ENCODE results near the gene CD247.
"Not testable (repeated sequence)": the region's sequence is repeated elsewhere in the genome, so short reads cannot be mapped to it uniquely, and the experiment has no call there.

CD247 gene

GRCh38 chr1:167518331-167518700, at the start of gene CD247:
Gene CD247, minus strand, starts transcription at chr1:167518529. Its CDS starts 64 bp downstream, at chr1:167518465.
- no peak for DNase-seq (ENCODE audit: low spot score)

GRCh38 chr1:167567663-167568062, 49.3 kb upstream of the CD247 start:
- no peak for DNase-seq (ENCODE audit: low spot score)

DNA sequence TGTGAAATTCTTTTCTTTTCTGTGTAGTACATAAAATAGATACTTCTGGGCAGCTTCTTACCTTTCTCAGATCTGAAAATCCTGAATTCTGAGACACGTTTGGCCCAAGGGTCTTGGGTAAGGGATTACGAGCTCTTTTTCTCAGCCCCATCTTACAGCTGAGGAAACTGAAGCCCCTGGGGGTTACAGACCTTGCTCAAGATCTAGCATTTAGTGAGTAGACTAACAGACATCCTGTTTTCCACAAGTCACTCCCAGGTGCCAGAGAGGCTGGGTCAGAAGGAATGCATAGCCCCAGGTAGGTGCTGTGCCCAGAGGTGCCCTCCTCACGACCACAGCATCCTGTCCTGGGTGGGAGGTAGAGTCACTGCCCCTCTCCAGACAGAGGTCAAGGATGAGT, 48.4 kb upstream of the CD247 start:
- no peak for DNase-seq (ENCODE audit: low spot score)

- DNase-seq (ENCODE audit: low spot score): no peak
These were observed 47.6 kb upstream of the CD247 start for GRCh38 chr1:167565922-167566321.

DNA sequence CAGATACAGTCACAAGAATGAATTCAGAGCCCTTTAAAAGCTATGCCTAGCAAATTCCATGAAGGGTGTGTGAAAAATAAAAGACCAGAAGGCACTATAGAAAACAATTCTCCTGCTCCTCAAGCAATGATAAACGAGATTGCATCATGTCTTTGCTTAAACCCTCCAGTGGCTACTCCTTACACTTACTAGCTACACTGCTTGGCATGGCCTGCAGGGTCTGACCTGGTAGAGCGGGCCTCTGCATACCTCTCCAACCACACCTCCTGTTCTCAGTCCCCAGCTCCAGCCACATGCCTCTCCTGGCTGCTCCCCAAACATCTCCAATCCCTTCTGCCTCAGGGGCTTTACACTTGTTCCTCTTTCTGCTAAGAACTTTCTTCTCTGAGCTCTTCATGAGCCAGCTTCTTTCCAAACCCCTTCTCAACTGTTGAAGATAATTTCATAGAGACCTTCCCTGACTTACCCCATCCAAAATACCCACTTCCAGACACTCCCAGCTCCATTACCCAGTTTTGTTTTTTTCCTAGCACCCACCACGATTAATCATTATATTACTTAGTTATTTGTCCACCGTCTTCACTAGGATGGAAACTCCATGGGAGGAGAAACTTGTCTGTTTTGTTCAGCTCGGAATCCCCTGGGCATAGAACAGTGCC, 46.4 kb upstream of the CD247 start:
- DNase-seq (ENCODE audit: low spot score): no peak

GRCh38 chr1:167563579-167564246, 45.4 kb upstream of the CD247 start:
- no peak for DNase-seq (ENCODE audit: low spot score)

DNA sequence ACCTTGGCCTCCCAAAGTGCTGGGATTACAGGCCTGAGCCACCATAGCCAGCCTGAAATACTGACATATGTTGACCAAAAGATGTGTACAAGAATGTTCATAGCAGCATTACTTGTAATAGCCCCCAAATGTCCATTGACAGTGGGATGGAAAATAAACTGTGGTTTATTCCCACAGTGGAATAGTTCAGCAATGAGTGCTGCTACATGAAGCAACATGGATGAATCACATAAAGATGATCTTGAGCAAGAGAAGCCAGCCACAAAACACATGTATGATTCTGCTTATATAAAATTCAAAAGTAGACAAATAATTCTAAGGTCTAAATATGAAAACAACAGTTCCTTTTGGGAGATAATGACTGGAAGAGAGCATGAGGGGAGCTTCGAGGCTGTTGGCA, 44.4 kb upstream of the CD247 start:
- no peak for DNase-seq (ENCODE audit: low spot score)

- no peak for DNase-seq (ENCODE audit: low spot score)
These were observed 43.4 kb upstream of the CD247 start for GRCh38 chr1:167561753-167562152.

DNA sequence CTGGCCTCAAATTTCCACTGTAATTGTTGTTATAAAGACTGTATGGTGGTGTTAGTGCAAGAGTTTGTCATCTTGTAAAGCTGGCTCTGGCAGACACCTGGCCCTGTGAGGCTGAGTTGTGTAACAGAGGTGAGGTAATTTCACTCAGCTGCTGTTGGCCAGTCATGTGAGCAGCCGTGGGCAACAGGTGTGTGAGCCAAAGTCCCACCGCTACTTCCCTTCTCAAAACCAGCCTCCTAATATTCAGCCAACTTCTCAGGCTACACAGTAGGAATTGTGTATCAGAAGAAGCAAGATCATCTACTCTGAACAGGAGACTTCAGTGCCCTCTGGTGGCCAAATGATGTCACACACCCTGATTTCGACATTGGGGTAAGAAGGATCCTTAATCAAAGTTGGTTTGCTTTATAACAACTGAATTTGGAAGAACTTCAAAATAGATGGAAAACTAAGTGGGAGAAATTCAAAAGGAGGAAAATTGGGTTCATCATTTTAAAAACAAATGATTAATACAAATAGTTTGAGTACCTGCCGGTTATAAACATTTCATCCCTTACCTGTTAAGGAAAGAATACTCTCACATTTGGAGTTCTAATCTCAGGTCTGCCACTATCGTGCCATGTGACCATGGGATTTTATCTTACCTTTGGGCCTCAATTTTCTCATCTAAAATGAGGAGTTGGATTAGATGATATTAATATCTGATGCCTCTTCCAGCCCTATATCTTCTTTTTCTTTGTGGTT, 37.8 kb upstream of the CD247 start:
- DNase-seq (ENCODE audit: low spot score): peak; percentile 74

GRCh38 chr1:167555072-167555471, 36.7 kb upstream of the CD247 start:
- DNase-seq (ENCODE audit: low spot score): not testable (repeated sequence)

GRCh38 chr1:167554028-167554779, 35.9 kb upstream of the CD247 start:
- no peak for DNase-seq (ENCODE audit: low spot score)

GRCh38 chr1:167553136-167554027, 35.1 kb upstream of the CD247 start, which contains the start of gene CREG1:
Gene CREG1, minus strand, starts transcription at chr1:167553762.
- DNase-seq (ENCODE audit: low spot score): peak; percentile 94

DNA sequence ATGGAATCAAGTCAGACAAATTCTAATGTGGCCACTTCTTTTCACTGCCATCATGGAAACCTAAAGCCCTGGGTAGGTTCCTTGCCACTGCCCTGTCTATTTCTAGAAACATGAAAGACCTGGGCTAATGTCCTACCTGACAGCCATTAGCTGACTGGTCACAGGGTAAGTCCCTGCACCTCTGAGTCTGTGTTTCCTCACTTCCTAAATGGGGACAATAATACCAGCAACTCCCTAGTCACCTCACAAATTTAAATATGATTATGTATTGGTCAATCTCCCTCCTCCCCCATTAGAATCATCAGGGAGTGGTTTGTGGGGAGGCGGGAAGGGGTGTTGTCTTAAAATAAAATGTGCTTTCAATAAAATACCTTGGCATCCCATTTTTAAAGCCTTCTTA, 33.0 kb upstream of the CD247 start:
- DNase-seq (ENCODE audit: low spot score): no peak

- no peak for DNase-seq (ENCODE audit: low spot score)
These were observed 30.0 kb upstream of the CD247 start for GRCh38 chr1:167548059-167548932.

- DNase-seq (ENCODE audit: low spot score): no peak
These were observed 28.6 kb upstream of the CD247 start for GRCh38 chr1:167546935-167547334.

DNA sequence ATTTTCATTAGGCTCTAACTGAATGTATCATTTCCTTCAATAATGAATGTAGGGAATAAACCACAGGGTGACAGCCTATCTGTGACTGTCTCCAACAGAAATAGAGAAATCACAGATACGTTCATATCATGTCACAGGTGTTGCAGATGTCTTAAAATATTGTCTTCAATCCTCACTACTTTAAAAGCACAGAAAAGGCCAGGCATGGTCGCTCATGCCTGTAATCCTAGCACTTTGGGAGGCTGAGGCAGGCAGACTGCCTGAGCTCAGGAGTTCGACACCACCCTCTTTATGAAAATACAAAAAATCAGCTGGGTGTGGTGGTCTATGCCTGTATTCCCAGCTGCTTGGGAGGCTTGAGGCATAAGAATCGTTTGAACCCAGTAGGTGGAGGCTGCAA, 27.0 kb upstream of the CD247 start:
- DNase-seq (ENCODE audit: low spot score): no peak

- no peak for DNase-seq (ENCODE audit: low spot score)
These were observed 26.2 kb upstream of the CD247 start for GRCh38 chr1:167544447-167545093.

DNA sequence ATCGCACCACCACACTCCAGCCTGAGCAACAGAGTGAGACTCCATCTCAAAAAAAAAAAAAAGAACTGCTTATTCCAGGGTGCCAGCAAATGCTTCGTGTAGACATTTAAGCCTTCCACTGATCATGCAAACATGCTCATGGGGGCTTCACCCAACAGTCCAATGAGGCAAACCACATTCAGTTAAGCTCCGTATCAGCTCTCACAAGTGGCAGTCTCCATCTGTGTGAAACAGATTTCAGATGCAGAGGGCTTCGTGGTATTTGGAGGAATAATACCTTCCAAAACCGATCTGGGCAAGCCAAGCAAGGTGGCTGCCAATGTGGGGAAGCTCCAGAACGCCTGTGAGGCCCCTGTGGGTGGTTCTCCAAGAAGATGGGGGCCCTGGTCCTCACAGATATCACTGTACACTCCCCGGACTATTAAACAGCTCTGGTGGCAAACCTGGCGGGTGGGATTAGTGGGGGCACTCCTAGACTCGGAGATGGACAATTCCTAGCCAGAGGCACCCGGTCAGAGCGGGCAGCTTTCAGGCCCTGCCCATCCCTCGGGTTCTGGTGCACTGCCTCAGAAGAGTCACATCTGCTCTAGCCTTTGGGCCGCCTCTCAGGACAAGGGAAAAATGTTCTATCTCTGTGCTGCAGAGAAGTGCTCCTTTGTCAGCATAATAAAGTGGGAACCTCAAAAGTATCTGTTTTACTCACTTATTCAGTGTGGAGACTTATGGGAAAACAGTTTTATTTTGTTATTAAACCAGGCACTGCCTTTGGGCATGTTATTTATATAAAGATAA, 25.1 kb upstream of the CD247 start:
- no peak for DNase-seq (ENCODE audit: low spot score)

Measured in putamen (tissue), 1 donor.